HepG2 (cell line): ENCODE measurements around the gene GPA33. TPM values are rescaled to one million over a fixed set of nuclear protein-coding genes. Genes with fewer than 3 reads are reported as not detected.

Source experiments
- ATAC-seq: fragments of 200-7000 bp; cut with Tn5 transposase; 3 replicates; pipeline ENCODE4 v1.9.1; 2020; ENCODE audit warnings: mild to moderate bottlenecking, moderate library complexity
- BruUV-seq: library from RNA; stranded (reverse); fragments of 400-500 nt; replicated peaks from 2 replicates; lab custom pipeline; 2021; lab: Mats Ljungman, UMichigan
- CTCF ChIA-PET: fragments of 300-600 bp; formaldehyde crosslinking; extraction: SDS; loops from one replicate; lab custom pipeline; 2021; ENCODE audit warnings: low total read pairs, inconsistent platforms, low intra/inter-chr PET ratio; lab: Yijun Ruan, JAX
- POLR2A ChIA-PET: fragments of 350-600 bp; sonication (Branson Sonifier 250); formaldehyde crosslinking; loops from one replicate; lab custom pipeline; 2020; ENCODE audit warnings: antibody characterized with exemption, inconsistent platforms; lab: Yijun Ruan, JAX
- DNase-seq: peaks from one replicate; pipeline ENCODE4 v3.0.0-alpha.2; 2015; ENCODE audit warnings: low spot score
- FAIRE-seq: peaks from 3 replicates; lab custom pipeline; 2011; peaks lifted over from hg19 to GRCh38; lab: Jason Lieb, UNC
- H2AFZ ChIP-seq: one replicate; pipeline ENCODE4 v1.6.1; 2011; ENCODE audit warnings: low read length, inconsistent platforms
- H3K27ac ChIP-seq: fragments of 300-600 bp; 3 replicates; pipeline ENCODE4 v1.8.0; 2011; ENCODE audit warnings: mixed run types, mild to moderate bottlenecking, mixed read lengths, low read length, inconsistent platforms; ENCODE audit not compliant: insufficient read depth; ENCODE audit errors: extremely low read length
- H3K27me3 ChIP-seq, 2 experiments: fragments of 200-600 bp in 1 of 2; 2 replicates in 1 of 2; 3 replicates in 1 of 2; pipeline versions ENCODE4 v1.6.0 to v1.8.0; 2011; ENCODE audit warnings: low read length in 2 of 2, mild to moderate bottlenecking in 2 of 2, moderate library complexity in 2 of 2, inconsistent platforms in 1 of 2; ENCODE audit not compliant: insufficient read depth in 2 of 2, control insufficient read depth in 1 of 2
- H3K36me3 ChIP-seq, 2 experiments: fragments of 200-600 bp in 1 of 2; replicated peaks in 1 of 2; 2 replicates in 1 of 2; 3 replicates in 1 of 2; pipeline versions ENCODE4 v1.5.1 to v1.8.0; 2011; ENCODE audit warnings: low read length in 2 of 2, inconsistent platforms in 1 of 2; ENCODE audit not compliant: insufficient read depth in 2 of 2, control insufficient read depth in 1 of 2
- H3K4me1 ChIP-seq: 2 replicates; pipeline ENCODE4 v1.5.1; 2012; ENCODE audit warnings: low read length, inconsistent platforms; ENCODE audit not compliant: insufficient read depth
- H3K4me2 ChIP-seq: 2 replicates; pipeline ENCODE4 v1.6.0; 2011; ENCODE audit warnings: low read depth, low read length, inconsistent platforms
- H3K4me3 ChIP-seq, 3 experiments: fragments of 200-600 bp in 1 of 3; sonication (generic), shearing (Covaris generic) in 1 of 3; replicated peaks in 1 of 3; 2 replicates each; pipeline ENCODE4 v1.5.1; 2011 to 2016; ENCODE audit warnings: low read length in 3 of 3, inconsistent platforms in 2 of 3, low read depth in 2 of 3, mild to moderate bottlenecking in 2 of 3, control low read depth in 1 of 3, mixed read lengths in 1 of 3; ENCODE audit not compliant: insufficient read depth in 1 of 3
- H3K79me2 ChIP-seq: one replicate; pipeline ENCODE4 v1.6.1; 2011; ENCODE audit warnings: low read length, inconsistent platforms; ENCODE audit not compliant: insufficient read depth
- H3K9ac ChIP-seq: 2 replicates; pipeline ENCODE4 v1.6.0; 2011; ENCODE audit warnings: mild to moderate bottlenecking, low read depth, low read length, inconsistent platforms; ENCODE audit not compliant: insufficient read depth
- H3K9me3 ChIP-seq: 2 replicates; pipeline ENCODE4 v1.5.1; 2012; ENCODE audit warnings: mild to moderate bottlenecking, low read length
- H4K20me1 ChIP-seq: 2 replicates; pipeline ENCODE4 v1.6.0; 2011; ENCODE audit warnings: inconsistent platforms, mild to moderate bottlenecking, low read length, moderate library complexity; ENCODE audit not compliant: insufficient read depth
- CHCHD3 ChIP-seq: sonication (generic); formaldehyde crosslinking; IDR thresholded peaks from 2 replicates; pipeline ENCODE4 v1.8.0; 2022; ENCODE audit warnings: mild to moderate bottlenecking, missing genetic modification reagents, moderate library complexity
- HMGXB3 ChIP-seq: sonication (generic); formaldehyde crosslinking; IDR thresholded peaks from 2 replicates; pipeline ENCODE4 v1.4.0; 2020; ENCODE audit warnings: missing genetic modification reagents, borderline replicate concordance
- MXD3 ChIP-seq: IDR thresholded peaks from 2 replicates; pipeline ENCODE4 v1.6.1; 2016; ENCODE audit warnings: mild to moderate bottlenecking, missing biosample characterization, missing genetic modification reagents
- PAF1 ChIP-seq: IDR thresholded peaks from 2 replicates; pipeline ENCODE4 v1.6.1; 2016; ENCODE audit warnings: missing genetic modification reagents, missing compliant biosample characterization
- TAF1 ChIP-seq: sonication (generic); formaldehyde crosslinking; IDR thresholded peaks from 2 replicates; pipeline ENCODE4 v1.4.0; 2020; ENCODE audit warnings: missing genetic modification reagents
- ZNF280B ChIP-seq: sonication (generic); formaldehyde crosslinking; IDR thresholded peaks from 2 replicates; pipeline ENCODE4 v1.5.0; 2020; ENCODE audit warnings: missing genetic modification reagents, mild to moderate bottlenecking, borderline replicate concordance
- WGBS: methylation state at CpG from one replicate; pipeline ENCODE4 v1.1.6; 2017; ENCODE audit warnings: low lambda C conversion rate; 5-methylcytosine and 5-hydroxymethylcytosine counted together
- in situ Hi-C: cut with HindIII; loops from 2 replicates; pipeline ENCODE4 v1.10.0; 2017; ENCODE audit warnings: low pct_unique_long_range_greater_than_20kb; ENCODE audit not compliant: extremely low pct_ligation_motif_present
- intact Hi-C: fragments of 100-400 bp; cut with micrococcal nuclease; formaldehyde crosslinking; loops from one replicate; pipeline ENCODE4 v1.10.0; 2022; ENCODE audit not compliant: unreplicated experiment
- polyA plus RNA-seq, 8 experiments: library from polyadenylated mRNA; depleted of rRNA in 3 of 8; stranded (reverse) in 7 of 8; unstranded in 1 of 8; fragments of >200 nt; fragmentation: Illumina TruSeq in 4 of 8; extraction: Trizol in 4 of 8; gene quantifications; 2 replicates each; pipeline versions ENCODE4 v1.2.1 to v1.2.3, GENCODE V29; 2011 to 2016; ENCODE audit warnings: low read depth in 4 of 8, missing spikeins in 1 of 8, mixed read lengths in 1 of 8; ENCODE audit not compliant: insufficient read depth in 1 of 8
- total RNA-seq, 5 experiments: library from RNA; depleted of rRNA; stranded (reverse); fragments of >200 nt; fragmentation: Illumina TruSeq; extraction: Trizol; gene quantifications; 2 replicates each; pipeline ENCODE4 v1.2.3, GENCODE V29; 2016; ENCODE audit warnings: low read depth in 1 of 5

The GPA33 gene
- total and polyA plus RNA-seq, 2 of the 13 experiments (the other 11 are each of a cell fraction or from before 2014, with no cell fraction given): not detected

GRCh38 chr1:167121375-167122120 is 31.4 kb upstream of the GPA33 start:
- Histone ChIP-seq H3K4me2 (no peak overlapping the region), H2AFZ (no peak overlapping the region), H3K36me3 (no peaks in the 10 kb centered on the region), H3K27me3 (peaks cover 6 to 40% of the 10 kb centered on the region in 2 experiments; a peak in 3 of 5 replicates), H3K4me3 (no peak overlapping the region), H3K9ac (no peak overlapping the region), H3K79me2 (no peaks in the 10 kb centered on the region), H4K20me1 (no peaks in the 10 kb centered on the region), H3K4me1 (no peaks in the 10 kb centered on the region), H3K27ac (no peak overlapping the region), H3K9me3 (no peaks in the 10 kb centered on the region)
- ChIA-PET POLR2A (no interaction called here), CTCF (no interaction called here)
- no peak for TF ChIP-seq MXD3
- TF ChIP-seq ZNF280B: no peak
- TF ChIP-seq PAF1 (CRISPR knock-in tag): no peak
- no peak for TF ChIP-seq HMGXB3 (CRISPR knock-in tag)
- TF ChIP-seq CHCHD3 (CRISPR knock-in tag): no peak
- no peak for TF ChIP-seq TAF1 (CRISPR knock-in tag)
- in situ Hi-C loops: no loop called here
- DNase-seq (no peak), FAIRE-seq (no peak), ATAC-seq (no peak; the same call in 2 of the 3 replicates)
- WGBS: 55% methylated on average over 20 of the region's 47 CpGs
- BruUV-seq: no TSS peak
- intact Hi-C loops: no loop called here
